GM18502 (cell line): ENCODE data around the gene WTIP.
"Not testable (repeated sequence)": the region's sequence is repeated elsewhere in the genome, so short reads cannot be mapped to it uniquely, and the experiment has no call there.

Experiments
- ATAC-seq: cut with Tn5 transposase; IDR thresholded peaks from one replicate; pipeline ENCODE4 v1.9.1; 2021; ENCODE audit warnings: mild to moderate bottlenecking; ENCODE audit not compliant: unreplicated experiment, poor library complexity

Gene WTIP

DNA sequence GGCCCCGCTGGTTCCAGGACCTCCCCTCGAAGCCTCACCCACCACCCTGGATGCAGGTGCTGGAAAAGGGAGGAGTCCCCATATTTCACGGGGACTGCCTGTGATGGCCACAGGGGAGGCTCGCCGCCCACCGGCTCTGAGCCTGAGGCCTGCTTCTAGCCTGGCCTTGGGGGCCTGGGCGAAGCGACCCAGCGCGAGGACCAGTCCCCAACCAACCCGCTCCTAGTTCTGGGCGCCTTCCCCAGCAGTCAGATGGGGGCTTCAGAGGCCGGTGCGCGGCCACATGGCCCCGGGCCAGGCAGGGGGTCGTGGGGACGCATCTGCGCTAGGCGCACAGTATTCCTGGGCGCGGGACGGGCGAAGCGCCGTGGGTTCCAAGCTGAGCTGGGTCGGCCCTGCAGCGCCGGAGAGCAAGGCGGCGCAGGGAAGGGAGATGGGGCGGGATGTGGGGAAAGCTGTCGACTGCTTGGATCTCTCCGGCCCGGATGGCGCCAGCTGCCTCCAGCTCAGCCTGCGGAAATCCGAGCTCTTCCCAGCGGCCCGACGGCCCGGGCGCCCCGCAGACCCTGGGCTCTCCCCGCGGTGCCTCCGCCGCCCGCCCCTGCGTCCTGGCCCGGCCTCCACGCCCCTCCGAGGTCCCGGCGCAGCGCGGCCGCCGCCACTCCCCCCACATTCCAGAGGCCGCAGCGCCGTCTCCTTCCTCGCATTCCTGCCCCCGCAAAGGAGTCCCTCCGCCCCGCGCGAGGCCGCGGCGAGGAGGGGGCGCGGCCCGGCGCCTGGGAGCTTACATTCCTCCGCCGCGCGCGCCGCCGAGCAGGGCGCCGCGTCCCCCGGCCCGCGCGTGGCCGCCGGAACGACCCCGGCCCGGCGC lies at the start of gene WTIP:
Gene WTIP (plus strand): TSS at position 788 of the 871 bp plus-strand sequence. CDS start 217 bp downstream, outside the sequence.
- ATAC-seq = no peak

DNA sequence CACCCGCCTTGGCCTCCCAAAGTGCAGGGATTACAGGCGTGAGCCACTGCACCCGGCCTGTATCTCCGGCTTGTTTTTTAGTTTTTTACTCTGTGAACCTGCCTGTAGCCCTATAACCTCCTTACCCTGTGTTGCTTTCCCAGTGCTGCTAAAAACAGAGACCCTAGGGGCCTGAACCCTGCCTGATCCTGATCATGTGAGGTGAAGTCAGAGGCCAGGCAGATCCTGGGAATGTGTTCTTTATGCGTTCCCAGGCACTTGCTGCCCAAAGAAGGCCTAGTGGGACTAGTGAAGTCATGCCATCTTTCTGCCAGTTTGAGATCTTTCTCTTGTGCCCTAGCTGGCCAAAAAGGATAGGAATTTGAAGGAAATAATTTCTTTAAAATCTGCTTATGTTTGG lies 48.8 kb upstream of the WTIP start:
- ATAC-seq = no peak

DNA sequence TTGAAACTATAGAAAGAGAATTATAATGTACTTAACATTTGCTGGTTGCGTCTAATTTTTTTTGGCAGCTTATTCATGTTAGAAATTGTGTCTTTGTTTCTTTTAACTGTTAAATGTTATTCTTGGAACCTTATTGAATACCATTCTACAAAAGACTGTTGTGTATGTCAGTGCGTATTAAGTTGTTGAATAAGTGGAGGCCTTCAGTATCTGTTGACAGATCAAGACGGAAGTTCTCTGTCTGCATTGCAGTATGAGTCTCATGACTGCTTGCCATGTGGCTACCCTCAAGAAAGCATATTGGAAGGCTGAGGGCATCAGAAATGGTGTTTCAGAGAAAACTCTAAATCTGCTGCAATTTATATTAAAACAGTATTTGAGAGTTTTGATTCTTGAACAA lies 44.8 kb upstream of the WTIP start:
- no peak for ATAC-seq

DNA sequence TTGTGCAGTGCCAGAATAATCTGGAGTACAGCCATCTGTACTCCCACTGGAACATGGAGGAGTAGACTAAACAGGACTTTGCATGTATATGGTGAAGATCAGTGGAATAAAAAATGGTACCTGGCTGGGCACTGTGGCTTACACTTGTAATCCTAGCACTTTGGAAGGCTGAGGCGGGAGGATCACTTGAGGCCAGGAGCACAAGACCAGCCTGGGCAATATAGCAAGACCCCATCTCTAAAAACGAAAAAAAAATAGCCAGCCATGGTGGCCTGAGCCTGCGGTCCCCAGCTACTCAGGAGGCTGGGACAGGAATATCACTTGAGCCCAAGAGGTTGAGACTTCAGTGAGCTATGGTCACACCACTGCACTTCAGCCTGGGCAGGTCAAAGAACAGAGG lies 33.4 kb upstream of the WTIP start:
- ATAC-seq = no peak

DNA sequence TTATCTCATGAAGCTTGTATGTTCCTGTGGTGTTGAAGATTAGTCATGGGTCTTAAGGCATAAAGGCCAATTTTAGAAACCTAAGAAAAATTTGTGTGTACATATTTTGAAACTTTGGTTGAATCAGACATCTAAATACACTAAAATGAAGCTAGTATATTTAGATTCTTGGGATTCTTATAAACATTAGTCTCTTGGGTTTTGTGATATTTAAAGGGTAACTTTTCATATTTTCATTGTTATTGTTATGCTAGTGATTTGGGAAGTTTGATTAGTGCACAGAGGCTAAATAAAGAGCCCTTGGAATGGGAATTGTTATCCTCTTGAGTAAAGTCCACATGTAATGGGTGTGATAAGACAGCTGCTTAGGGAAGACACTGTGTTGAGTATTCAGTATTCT lies 28.8 kb upstream of the WTIP start:
- ATAC-seq = no peak

DNA sequence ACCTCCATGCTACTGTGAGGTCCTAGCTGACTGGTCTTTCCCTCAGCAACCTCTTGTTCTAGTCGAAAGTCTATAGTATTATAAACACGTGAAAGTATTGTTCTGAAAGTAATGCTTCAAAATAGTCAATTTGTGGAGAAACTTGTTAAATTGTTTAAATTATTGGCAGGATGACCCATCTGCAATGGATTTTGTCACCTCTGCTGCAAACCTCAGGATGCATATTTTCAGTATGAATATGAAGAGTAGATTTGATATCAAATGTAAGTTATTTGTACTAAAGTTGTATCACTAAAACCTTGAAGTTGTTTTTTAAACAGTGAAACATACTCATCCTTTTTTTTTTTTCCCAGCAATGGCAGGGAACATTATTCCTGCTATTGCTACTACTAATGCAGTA lies 27.5 kb upstream of the WTIP start:
- ATAC-seq = no peak

DNA sequence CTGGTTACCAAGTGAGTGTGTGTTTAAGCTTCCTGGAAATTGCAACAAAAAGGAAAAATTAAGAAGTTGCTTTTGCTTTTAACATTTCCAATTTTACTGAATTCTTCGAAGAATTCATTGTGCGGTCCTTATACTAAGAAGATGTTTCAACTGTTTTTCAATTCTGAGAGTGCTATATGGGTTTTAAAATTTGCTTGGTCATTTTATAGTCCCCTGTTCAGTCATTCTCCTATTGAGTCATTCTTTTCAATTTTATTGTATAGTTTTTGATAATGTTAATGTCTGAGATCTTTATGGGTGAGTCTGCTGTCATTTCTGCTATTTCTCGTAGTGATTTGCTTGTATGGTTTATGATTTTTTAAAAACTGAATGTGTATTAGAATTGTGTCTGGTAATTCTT lies 26.9 kb upstream of the WTIP start:
- ATAC-seq = no peak

DNA sequence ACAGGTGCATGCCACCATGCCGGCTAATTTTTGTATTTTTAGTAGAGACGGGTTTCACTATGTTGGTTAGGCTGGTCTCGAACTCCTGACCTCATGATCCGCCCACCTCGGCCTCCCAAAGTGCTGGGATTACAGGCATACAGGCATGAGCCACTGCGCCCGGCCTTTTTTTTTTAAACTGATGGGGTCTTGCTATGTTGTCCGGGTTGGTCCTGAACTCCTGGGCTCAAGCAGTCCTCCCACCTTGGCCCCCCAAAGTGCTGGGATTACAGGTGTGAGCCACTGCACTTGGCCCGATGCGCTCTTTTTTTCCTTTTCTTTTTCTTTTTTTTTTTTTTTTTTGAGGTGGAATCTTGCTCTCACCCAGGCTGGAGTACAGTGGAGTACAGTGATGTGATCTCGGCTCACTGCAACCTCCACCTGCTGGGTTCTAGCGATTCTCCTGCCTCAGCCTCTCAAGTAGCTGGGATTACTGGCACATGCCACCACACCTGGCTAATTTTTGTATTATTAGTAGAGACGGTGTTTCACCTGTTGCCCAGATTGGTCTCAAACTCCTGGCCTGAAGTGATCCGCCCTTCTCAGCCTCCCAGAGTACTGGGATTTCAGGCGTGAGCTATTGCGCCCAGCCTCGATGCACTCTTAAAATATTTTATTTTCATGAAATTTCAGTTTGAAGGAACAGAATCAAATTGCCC lies 25.6 kb upstream of the WTIP start:
- not testable (repeated sequence) for ATAC-seq

DNA sequence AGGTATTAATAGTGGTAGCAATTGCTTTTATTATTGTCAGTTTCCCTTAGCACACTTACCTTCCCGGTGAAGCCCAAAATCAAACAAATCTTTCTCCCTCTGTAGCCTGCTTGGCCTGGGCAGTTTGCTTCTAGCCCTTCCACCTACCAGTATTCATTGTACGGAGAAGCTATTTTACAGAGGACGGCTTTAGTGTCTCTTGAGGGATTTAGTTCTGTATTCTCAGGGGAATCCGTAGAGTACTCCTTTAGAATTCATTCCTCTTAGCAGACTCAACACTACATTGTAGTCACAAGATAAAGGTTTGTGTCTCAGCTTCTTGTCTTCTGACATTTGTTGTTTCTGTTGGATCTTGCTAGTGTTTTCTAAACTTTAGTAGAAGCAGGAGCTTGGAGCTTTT lies 24.1 kb upstream of the WTIP start:
- ATAC-seq = no peak

DNA sequence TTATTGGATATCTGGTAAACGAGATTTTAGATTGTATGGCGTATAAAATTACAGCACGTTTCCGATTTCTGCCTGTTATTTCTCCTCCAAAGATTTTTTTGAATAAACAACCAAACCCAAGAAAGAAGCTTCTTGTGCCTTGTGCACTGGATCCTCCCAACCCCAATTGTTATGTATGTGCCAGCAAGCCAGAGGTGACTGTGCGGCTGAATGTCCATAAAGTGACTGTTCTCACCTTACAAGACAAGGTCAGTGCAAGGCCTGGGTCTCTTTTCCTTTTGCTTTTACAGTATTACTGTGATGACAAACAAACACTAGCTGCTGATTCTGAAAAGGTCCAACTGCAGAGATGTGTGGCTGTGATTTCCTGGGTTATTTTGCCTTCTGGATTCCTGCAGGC lies 22.9 kb upstream of the WTIP start:
- no peak for ATAC-seq

DNA sequence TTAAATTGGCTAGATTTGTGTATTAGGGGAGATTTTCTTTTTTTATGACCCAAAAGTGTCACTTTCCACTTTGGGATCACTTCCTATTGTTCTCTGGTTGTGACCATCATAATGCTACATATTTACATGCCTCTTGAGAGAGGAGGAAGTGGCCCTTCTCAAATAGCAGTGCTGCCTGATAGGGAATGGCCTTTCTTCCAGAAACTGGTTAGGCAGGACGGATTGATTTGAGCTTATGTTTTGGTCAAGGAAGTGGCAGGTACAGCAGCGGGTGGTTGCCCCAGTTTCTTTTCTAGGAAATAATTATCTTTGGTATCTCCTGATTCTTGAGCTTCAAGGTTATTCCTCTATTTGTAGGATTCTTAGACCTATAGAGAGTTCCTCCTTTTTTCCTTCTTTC lies 21.9 kb upstream of the WTIP start:
- no peak for ATAC-seq

DNA sequence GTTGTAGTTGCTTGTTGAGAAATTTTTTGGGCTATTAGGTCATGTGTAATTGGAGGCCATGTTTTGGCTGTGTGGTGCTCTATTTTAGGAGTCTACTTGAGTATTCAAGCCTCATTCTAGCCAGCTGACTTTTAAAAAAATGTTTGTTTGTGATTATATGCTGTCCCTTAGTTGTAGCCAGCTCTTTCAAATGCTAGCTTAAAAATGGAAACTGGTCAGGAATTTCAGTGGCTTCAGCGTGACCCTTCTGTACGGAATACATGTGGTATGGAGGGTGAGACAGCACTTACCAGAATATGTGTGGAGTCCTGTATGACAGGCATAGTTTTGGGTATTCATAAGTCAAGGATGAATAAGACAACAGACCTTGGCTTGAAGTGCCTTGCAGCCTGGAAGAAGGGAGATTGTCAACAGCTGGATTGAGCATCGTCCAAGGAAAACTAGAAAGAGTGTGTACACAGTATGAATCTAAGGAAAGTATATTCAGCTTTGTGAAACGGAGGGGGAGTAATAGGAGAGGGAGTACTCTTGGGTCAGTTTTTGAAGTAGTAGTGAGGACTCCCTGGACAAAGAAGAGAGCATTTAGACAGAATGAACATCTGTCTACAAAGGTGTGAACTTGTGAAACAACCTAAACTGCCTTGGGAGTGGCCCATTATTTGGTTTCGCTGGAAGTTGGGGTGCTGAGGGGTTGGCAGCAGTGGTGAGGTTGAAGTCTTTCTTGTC lies 20.0 kb upstream of the WTIP start:
- no peak for ATAC-seq

DNA sequence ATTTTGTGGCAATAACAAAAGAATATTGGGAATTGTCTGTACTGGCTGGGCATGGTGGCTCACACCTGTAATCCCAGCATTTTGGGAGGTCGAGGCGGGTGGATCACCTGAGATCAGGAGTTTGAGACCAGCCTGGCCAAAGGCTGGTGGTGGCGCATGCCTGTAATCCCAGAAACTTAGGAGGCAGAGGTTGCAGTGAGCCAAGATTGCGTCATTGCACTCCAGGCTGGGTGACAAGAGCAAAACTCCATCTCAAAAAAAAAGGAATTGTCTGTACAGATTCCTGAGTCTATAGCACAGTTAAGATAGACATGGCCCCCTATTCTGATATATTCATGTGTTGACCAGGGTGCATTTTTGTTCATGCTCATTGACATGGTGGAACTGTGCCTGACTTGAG lies 16.8 kb upstream of the WTIP start:
- not testable (repeated sequence) for ATAC-seq

DNA sequence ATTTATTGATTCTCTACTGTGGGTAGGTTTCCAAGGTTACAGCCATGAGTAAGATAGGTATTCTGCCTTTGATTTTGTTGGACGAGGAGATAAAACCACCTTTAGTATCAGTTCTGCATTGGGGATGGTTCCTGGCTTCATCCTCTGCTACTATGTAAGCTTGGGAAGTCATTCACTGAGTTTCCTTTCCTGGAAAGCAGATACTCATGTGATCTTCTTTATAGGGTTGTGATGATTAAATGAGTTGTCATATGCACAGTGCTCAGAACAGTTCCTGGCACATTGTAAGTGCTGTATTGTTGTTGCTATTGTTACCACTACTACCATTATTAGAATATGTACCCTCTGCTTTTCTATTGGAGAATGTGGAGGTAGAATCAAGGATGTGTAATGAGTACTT lies 13.1 kb upstream of the WTIP start:
- ATAC-seq = no peak

DNA sequence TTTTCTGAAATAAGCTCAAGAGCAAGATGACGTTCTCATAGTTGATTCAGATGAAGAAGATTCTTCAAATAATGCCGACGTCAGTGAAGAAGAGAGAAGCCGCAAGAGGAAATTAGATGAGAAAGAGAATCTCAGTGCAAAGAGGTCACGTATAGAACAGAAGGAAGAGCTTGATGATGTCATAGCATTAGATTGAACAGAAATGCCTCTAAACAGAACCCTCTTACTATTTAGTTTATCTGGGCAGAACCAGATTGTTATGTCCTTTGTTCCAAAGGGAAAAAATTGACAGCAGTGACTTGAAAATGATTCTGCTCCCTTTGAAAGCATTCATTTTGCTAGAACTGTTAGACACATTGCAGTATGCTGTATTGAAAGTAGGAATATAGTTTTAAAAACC lies 12.5 kb upstream of the WTIP start:
- not testable (repeated sequence) for ATAC-seq

DNA sequence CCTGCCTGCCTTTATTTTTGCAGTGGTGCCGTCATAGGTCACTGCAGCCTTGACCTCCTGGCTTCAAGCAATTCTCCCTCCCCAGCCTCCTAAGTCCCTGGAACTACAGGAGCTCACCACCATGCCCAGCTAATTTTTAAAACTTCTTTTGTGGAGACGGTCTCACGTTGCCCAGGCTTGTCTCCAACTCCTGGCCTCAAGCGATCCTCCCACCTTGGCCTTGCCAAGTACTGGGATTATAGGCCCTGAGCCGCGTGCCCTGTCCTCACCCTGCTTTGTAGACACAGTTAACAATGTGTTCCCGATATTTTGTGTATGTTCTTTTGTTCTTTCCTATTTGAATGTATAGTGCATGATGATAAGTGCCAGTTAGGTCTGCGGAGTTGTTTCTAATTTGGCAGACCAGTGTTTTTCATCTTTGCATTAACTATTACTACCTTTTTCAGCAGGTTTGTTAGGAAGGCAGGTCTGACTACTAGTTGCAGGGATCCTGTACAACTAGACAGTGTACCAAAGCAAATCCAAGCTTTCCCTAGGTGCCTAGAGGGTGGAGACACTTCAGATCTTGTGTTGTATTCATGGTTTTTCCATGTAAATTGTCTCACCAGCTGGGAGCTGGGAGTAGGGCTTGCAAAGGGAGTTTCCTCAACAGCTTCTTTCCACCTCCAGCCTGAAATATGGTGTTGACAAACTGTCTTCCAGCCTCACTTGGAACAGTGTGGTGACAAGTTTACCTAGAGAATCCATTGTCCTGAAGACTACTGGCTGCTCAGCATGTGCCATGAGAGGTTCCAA lies 9.5 kb upstream of the WTIP start:
- no peak for ATAC-seq

DNA sequence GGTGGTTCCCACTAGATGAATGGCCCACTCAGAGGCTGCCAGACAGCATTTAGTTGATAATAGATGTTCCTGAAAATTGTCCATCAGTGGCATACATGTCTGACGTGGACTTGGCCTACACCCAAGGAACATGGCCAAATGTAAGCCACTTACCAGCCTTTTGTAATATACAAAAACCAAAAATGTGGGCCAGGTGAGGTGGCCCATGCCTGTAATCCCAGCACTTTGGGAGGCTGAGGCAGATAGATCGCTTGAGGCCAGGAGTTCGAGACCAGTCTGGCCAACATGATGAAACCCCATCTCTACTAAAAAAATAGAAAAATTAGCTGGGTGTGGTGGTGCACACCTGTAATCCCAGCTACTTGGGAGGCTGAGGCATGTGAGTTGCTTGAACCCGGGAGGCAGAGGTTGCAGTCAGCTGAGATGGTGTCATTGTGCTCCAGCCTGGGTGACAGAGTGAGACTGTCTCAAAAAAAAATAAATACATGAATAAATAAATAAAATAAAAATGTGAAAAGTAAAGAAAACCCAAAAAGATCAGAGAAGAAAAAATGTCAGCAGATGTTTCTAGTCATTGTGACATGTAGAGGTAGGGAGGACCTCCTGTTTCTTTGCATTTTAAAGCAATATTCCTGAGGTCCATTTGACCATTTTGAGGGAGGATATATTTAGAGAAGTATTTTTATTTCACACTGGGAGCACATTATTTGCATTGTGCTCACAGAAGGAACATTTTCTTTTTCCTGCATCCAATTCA lies 7.1 kb upstream of the WTIP start:
- no peak for ATAC-seq

DNA sequence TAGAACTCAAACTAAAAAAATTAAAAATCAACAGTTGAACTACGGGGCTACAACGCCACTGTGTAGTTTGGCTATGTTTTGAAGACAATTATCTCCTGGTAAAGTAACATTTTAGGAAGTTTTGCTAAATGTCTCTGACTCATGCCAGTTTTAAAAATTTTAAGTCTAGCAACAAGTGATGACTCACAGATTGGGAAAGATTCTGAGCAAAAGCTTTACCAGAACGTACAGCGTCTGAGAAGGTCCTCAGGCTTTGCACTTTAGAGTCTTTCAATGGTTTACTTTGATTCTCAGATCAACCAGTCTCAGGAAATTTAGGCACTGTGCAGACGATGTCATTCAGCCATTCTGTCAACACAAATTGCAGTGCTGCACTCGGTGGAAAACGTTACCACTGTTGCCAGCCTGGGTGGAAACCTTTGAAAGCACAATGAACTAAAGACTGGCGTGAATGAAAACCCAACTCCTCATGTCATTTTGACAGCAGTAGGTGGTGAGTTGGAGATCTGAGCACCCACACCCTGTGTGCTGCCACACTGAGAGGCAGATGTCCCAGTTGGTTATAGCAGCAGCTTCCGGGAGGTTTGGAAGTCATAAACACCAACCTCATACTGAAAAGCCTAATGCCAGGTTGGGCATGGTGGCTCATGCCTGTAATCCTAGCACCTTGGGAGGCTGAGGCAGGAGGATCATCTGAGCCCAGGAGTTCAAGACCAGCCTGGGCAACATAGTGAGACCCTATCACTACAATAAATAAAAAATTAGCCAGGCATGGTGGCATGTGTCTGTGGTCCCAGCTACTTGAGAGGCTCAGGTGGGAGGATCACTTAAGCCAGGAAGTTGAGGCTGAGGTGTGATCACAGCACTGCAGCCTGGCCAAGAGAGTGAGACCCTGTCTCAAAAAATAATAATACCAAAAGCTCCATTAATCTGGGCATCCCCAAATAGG lies 6.3 kb upstream of the WTIP start:
- no peak for ATAC-seq
